ENCODE data around the gene SLC39A9.
"Not testable (repeated sequence)": the region's sequence is repeated elsewhere in the genome, so short reads cannot be mapped to it uniquely, and the experiment has no call there.

SLC39A9 gene

DNA sequence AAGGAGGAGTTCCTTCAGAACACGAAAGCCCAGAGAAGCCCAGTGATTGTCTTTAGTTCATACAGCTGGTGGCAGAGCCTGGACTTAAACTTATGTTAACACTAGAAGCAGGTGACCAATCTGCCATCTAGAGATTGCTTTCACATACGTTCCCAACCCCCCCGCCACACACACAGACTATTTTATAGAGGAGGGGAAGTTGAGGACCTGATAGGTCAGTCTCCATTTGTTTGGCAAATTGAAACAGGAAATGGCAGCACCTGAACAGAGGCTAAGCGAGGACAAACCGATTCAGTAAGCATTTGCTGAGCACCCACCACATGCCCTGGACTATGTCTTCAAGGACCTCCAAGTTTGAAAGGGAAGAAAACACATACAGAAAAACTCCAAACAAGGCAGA lies 81.2 kb downstream of the SLC39A9 start:
- DNase-seq, result no peak

DNA sequence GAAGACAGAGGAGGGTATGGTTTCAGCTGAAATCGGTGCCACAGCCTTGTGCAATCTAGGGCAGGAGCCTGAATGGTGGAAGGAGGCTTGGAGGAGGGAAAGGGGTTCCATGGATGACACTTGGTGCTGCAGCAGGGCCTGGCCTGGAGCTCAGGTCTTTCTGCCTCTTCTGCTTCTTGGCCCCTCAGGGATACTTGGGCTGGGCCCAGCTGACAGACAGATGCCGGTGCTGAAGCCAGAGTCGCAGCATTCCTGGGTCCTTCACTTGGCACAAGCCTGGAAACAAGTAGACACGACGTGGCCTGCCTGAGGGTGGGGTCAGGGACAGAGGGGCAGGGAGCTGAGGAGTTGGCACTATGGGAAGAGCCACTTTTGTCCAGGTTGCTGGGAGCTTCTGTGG lies 81.6 kb downstream of the SLC39A9 start:
- no peak for DNase-seq

DNA sequence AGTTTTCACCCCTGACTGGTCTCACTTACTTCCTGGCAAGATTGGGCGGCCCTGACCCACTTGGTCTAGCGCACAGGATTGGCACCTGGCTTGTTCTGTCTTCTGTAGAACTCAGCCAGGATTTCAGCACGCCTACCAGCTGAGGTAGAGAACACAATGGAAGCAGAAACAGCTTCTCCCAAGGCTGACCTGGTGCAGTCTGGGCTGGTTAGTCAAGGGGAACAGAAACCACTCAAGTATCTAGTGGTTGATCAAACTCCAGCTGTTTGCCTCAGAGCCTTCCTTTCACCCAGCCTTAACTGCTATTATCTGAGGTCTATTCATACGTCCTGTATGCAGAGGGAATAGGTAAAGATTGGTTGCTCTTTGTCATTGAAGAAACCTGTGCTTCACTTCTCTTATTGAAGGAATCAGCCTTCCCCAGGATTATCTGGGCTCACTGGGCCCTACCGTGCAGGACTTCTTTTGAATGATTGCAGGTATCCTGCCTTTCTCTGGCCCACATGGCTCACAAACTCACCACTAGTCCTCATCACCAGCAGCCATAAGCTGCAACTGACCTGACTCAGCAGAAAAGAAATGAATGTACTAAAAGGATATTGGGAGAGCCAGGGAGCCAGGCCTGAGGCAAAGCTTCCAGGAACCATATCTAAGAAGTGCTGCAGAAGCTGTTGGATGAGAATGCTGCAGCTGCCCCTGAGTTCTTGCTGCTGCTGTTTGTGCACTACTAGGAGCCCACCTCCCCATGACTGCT lies 83.5 kb downstream of the SLC39A9 start:
- DNase-seq, result no peak

DNA sequence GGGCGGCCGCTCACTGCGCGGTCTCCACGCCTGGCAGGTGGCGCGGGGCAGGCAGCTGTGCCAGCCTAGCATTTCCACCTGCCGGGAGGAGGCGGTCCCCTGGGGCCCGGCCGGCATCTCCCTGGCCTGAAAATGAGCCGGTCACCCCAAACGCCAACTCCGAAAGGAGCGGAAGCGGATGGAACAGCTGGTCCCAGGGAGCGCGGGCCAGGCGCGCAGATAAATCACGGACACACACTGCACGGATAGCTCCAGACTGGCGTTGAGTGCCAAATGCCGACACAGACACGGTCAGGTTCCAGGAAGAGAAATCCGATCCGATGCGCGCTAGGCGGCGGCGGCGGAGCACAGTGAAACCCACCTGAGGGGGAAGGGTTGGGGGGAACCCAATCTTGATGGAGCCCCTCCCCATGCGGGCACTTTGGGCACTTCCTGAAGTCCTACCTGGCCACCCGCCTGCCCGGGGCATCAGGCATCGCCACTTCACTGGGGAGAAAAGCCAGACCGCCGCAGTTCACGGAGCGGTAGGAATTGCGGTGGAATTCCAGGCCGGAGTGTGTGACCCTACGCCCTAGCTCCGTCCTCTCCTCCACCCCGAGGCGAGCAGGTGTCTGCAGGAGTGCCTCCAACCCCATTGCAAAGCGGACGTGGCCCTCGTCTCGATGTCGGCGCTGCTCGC lies 85.4 kb downstream of the SLC39A9 start:
- DNase-seq, result peak; percentile 38

DNA sequence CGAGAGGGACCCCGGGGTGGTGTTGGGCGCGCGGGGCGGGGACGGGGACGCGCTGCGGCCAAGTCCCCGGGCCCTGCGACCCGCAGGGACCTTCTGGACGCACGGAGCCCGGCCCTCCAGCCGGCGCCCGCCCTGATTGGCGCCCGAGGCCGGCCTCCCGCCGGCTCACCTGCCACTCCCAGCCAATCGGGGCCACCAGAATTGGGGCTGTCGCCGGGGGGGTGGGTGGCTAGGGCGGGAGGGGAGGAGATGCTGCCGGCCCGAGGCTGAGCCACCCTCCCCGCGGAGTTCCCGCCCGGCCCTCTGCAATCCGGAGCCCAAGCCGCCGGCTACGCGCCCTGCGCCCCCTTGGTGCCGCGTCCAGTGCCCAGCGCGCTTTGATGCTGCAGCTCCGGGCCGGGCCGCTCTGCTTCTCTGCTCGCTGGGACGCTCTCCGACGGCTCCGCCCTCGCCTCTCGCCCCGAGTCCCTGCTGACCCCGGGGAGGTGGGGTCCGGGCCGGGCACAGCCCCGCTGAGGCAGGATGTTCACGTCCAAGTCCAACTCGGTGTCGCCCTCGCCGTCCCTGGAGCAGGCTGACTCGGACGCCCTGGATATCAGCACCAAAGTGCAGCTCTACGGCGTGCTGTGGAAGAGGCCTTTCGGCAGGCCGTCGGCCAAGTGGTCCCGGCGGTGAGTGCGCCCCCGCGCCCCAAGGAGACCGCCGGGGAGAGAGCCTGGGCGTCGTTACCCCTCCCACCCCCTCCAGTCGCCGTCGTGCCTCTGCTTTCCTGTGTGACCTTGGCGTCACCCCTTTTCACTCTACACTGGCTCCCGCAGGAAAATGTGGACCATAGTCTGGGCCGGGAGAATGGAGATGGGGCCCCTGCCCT lies 86.2 kb downstream of the SLC39A9 start, which contains the start of gene PLEKHD1:
TSS of gene PLEKHD1 (plus strand) at position 285 of the 871 bp plus-strand sequence. CDS start at position 523, 238 bp downstream.
- DNase-seq, result no peak

DNA sequence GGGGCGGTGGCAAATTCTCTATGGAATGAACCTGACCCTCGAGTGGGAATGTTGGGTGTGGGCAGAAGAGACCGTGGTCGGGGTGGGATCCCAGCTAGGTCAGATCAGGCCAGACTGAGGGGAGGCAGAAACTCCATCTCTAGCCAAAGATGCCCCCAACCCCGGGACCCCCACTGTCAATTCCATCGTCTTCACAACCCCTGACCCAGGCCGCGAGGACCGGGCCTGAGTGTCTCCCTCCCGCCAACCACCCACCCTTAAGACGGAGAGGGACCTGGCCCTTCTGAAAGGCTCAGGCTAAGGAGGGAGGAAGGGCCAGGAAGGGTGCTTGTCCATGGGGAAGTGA lies 86.8 kb downstream of the SLC39A9 start:
- no peak for DNase-seq

DNA sequence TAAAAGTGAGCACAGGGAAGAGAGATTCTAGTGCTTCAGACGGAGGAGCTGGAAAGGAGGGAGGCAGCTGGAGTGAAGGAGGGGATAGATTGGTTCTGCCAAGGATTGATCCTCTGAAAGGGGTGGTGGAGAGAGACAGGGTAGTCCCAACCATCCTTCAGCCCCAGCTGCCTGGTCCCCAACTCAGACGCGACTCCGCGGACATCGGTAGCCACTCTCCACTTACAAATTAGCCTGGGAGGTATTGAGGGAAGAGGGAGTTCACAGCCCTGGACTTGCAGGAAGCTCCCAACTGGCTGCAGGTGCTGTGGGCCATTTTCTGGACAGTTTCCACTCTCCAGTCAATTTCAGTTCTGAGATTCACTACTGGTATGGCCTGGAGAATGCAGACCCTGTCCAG lies 87.2 kb downstream of the SLC39A9 start:
- DNase-seq, result no peak

DNA sequence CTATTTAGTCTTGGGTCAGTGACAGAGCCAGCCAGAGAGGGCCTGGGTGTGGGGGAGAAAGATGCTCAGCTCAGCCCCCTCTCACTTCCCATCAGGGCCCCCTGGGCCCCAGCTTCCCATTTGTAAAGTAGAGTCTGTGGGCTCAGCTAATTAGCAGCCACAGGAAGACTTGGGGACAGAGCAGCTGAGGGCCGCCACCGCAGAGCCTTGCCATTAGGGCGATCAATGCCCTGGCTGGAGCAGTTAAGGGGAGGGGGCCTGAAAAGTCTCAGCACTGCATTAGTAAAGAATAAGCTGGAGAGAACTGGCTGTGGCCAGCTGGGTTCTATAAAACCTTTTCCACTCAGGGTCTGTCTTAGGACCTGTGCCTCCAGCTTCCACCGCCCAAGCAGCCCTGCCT lies 88.7 kb downstream of the SLC39A9 start:
- DNase-seq, result no peak

DNA sequence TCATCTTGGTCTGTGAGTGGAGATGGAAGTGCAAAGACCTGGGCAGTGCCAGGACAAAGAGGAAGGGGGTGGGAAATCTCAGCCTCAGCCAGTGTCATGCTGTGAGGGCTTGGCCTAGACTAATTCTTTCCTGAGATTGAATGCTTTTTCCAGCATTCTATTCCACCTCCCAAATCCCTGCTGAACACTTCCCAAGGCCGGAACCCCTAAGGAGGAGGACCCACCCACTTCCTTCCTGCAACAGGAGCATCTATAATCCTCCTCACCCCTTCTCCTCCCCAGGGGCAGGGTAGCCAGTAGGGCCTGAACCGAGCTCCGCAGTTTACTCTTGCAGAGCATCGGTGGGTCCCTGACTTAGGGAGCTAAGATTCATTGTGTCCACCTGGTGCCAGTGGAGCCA lies 89.3 kb downstream of the SLC39A9 start:
- DNase-seq, result no peak

DNA sequence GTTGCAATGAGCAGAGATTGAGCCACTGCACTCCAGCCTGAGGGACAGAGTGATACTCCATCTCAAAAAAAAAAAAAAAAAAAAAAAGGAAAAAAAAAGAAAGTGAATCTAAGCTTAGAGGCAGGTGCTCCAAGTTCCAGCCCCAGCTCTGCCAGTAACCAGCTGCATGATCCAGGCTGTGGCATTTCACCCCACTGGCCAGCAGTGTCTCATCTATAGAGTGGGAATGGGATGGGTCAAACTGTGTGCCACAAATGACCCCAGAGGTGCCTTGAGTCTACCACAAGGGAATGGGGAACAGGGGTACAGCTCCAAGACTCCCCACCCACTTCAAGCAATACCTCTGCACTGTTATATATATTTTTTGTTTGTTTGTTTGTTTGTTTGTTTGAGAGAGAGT lies 91.0 kb downstream of the SLC39A9 start:
- DNase-seq, result no peak

DNA sequence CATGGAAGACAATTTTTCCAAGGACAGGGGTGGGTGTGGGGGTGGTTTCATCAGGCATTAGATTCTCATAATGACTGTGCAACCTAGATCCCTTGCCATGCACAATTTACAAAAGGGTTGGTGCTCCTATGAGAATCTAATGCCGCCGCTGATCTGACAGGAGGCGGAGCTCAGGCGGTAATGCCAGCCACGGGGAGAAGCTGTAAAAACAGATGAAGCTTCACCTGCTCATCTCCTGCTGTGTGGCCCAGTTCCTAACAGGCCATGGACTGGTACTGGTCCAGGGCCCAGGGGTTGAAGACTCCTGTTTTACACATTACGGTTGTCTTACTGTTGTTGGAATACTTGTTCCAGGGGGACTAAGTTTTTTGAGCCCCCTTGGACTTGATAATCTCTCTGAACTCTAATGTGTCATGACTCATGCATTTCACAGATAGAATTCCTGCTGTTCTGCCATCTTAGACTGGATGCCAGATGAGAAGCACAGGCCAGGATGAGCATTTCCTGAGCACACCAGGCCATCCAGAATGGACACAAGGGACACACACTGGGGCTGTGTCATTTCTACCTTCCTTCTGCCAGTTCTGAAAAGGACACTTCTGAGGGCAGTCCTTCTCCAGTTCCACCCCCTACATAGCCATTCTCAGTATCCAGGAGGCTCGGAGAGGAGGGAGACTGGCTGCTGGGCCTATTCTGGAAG lies 91.9 kb downstream of the SLC39A9 start:
- no peak for DNase-seq

DNA sequence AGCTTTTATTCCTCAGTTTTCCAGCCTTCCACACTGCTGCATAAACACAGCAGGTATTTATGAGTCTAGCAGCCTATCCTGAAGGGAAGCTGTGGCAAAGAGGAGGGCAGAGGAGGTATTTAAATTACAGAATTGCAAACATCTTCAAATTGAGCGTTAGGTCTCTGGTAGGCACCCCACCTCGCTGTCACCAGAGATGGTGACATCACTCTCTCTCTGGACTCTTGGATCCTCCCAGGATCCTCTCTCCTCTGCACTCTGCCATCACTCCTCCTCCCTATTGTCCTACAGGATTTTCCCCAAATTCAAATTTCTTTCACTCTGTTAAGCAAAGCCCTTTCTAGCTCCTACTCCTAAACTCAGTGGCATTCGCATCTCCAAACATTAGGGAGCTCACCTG lies 92.7 kb downstream of the SLC39A9 start:
- DNase-seq, result no peak

DNA sequence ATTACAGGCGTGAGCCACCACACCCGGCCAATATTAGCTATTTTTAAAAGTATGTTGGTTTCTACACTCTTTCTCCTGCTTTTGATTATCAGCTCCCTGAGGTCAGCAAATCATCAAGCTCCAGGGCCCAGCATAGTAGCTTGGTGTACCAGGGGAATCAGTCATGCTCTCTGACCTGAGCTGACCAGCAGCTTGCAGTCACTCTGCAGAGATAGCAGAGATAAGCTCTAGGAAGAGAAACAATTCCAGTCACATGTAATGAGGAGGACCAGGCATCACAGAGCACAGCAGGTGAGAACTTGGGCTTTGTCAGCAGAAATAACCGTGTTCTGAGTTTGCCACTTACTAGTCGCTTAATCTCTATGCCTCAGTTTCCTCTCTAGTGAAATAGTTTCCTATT lies 94.5 kb downstream of the SLC39A9 start:
- DNase-seq, result no peak

DNA sequence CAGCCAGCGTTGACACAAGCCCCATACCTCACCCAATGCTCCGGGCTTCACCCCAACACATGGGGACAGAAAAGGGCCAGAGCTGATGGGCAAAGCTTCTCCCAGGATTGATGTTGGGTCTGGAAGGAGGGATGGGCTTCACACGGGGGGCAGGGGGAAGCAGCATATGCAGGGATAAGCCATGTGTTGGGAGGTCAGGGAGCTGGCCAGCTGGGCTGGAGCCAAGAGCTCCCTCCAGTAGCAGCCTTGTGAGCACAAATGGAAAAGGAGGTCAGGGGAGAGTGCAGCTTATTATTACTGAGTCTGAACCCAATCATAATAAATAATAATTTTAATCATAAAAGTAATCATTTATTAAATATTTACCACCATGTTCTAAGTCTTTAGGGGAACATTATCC lies 95.3 kb downstream of the SLC39A9 start:
- DNase-seq, result no peak

DNA sequence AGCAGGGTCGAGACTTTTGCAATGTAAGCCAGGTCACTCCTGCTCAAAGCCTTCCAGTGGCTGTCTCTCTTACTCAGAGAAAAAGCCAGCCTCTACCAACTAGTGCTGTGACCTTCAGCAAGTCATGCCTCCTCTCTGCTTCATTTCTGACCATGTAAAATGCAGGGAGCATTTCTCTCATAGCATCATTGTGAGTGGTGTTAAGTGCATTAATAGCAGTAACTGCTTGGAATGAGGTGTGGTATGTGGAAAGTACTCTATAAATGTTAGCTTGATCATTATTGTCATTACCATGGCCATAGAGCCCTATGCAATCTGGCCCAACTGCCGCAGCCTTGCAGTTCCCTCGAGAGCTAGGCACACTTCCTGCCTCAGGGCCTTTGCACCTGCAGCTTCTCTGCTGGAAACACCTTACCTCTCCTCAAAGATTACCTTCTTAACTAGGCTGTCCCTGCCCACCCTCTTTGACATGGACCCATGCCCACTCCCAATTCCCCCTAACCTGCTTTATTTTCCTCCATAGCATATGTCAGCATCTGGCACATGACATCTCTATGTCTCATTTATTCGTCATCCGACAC lies 96.9 kb downstream of the SLC39A9 start:
- no peak for DNase-seq

DNA sequence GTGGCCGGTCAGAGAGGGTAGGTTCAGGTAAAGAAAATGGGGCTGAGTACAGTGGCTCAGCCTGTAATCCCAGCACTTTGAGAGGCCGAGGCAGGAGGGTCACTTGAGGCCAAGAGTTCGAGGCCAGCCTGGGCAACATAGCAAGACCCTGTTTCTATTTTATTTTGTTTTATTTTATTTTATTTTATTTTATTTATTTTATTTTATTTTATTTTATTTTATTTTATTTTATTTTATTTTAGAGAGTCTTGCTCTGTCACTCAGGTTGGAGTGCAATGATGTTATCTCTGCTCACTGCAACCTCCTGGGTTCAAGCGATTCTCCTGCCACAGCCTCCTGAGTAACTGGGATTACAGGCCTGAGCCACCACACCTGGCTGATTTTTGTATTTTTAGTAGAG lies 99.4 kb downstream of the SLC39A9 start:
- DNase-seq, result not testable (repeated sequence)

DNA sequence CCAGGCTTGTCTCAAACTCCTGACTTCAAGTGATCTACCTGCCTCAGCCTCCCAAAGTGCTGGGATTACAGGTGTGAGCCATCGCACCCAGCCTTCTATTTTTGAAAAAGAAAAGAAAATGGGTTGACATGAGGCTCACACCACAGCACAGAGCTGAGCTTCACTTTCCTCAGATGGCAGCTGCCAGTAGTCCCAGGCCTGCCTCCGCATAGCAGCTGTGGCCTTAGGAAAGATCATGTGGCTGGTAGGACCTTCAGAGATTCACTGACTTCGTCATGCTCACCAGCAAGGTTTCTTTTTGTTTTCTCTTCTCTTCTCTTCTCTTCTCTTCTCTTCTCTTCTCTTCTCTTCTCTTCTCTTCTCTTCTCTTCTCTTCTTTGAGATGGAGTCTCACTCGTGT lies 99.8 kb downstream of the SLC39A9 start:
- DNase-seq, result not testable (repeated sequence)

DNA sequence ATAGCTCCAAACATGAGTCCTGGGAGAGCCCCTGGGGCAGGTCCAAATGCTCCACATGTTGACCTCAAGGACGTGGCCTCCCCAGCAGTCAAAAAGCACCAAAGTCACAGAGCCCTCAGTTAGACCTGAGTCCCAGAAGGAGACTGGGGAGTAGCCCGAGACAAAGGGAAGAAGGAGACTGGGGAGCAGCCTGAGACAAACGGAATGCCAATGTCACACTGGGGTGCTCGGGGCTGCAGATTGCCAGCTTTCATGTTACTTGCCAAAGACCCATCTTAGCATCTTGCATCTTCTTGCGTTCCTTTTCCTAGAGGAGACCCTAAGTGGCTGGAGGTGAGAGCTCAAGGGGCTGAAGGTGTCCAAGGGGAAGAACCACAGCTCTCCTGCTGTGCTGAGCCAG lies 100.9 kb downstream of the SLC39A9 start:
- no peak for DNase-seq

DNA sequence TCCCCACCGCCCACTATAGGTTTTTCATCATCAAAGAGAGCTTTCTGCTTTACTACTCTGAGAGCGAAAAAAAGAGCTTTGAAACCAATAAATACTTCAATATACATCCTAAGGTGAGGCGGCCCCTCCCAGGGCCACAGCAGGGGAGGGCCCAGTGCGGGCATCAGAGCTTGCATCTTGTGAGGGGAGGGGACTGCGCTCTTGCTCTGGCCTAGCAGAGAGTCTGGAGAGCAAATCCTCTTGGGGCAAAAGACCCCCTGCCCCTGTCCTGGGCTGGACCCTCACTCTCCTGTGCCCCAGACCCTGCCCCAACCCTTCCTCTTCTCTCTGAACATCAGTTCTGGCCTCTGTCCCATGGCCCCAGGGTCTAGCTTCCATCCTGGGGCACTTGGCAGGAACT lies 101.6 kb downstream of the SLC39A9 start:
- DNase-seq, result no peak

DNA sequence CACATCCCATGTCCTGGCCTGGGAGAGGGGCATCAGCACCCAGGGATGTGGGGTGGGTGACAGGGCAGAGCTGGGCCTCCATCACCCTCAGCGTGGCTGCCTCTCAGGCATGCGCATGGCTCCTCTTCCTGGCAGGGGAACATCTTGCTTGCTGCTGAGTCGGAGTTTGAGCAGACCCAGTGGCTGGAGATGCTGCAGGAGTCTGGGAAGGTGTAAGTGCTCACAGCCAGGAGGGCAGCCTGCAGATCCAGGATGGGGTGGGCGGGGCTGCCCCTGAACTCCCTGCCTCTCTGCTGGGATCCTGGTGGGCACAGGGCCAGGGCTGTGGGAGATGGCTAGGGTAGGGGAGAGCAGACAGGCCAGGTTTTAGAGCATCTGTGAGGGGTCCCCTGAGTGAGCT lies 102.2 kb downstream of the SLC39A9 start:
- DNase-seq, result peak; percentile 48

DNA sequence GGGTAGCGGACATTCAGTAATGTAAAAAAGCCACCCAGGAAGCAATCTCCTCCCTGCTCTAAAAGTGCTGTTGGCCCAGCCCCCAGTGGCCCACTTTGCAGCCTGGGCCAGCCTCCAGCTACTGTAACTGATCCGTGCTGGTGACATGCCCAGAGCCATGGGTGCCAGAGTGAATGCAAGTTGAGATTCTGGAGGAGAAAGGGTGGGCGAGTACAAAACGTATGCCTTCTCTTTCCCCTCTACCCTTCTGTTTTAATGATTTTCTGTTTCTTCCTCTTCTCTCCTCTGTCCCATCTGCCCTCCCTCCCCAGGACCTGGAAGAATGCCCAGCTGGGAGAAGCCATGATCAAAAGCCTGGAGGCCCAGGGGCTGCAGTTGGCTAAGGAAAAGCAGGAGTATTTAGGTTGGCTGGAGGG lies 102.9 kb downstream of the SLC39A9 start:
- DNase-seq, result peak; percentile 95

DNA sequence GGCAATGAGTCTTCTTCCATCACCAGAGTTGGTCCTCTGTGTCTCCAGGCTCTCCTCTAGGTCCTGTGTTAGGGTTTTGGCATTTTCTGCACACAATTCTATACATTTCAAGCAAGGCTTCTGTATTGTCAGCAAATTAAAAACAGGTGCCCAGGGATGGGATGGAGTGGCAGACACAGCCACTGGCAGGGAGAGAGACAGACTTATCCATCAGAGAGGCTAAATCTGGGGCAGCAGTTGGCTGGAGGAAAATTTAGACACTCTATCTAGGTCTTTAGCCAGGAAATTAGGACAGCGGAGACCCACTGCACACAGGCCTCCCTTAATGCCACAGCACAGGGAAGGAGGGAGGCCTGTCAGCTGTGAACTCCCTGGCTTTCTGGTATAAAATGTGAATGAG lies 106.3 kb downstream of the SLC39A9 start:
- DNase-seq, result no peak

Data from NCI-H1092 treated with DMSO at 0.1 percent for 48 hours (cell line).